ENCODE data around the gene SLC38A10. TPM values are rescaled to one million over a fixed set of nuclear protein-coding genes. Genes with fewer than 3 reads are reported as not detected.
A peak's percentile ranks its signal among the peaks of the same experiment; 100 is the strongest.

Gene SLC38A10
- polyA plus RNA-seq, 6 donors from 2014 or later, result 44.0 to 82.0 (median 51.0) TPM

GRCh38 chr17:81335773-81336157, 40.7 kb upstream of the SLC38A10 start:
- Mint-ChIP-seq H3K27ac (no peak overlapping the region), H3K27me3 (peaks cover 14 to 73% (median 55%) of the 10 kb centered on the region in 3 donors), H3K4me1 (peaks cover 0 to 8% (median 0%) of the 10 kb centered on the region in 3 donors), H3K9me3 (no peaks in the 10 kb centered on the region), H3K4me3 (no peak overlapping the region), H3K36me3 (no peaks in the 10 kb centered on the region)
- ATAC-seq (ENCODE audit: low read depth in 2 of 2) (no peak), DNase-seq (no peak)

DNA sequence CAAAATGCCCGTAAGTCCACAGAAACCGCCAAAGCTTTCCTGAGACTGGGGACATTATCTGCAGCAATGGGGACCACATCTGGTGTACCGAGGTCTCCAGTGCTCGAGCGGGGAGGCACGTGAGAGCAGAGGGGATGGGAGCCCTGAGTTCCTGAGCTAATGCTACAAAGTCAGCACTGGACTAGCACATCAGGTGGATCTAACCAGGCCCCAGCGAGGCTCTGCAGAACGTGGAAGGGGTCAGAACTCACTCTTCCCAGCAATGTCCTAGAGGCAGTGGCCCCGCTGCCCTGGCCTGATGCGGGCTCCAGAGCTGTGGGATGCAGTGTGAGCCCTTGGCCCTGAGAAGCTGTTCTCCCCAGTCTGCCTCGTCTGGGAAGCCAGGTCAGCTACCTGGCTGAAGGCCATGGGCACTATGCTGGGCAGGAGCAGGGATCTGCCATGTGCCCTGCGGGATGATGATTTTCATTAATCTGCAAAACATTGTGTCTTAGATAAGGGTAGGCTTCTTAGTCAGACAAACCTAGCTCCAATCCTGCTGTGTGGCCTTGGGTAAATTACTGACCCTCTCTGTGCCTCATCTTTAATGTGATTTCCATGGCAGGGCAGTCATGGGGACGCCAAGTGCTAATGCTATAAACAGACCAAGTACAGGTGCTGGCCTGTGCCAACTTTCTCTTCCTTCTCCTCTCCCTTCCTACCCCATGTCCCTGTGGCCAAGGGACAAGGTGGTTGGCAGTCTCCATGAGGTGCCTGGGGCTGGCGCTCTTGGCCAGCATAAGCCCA, 40.1 kb upstream of the SLC38A10 start:
- Mint-ChIP-seq H3K4me1 (peaks cover 0 to 8% (median 0%) of the 10 kb centered on the region in 3 donors), H3K27me3 (peaks cover 14 to 67% (median 55%) of the 10 kb centered on the region in 3 donors), H3K4me3 (no peak overlapping the region), H3K27ac (no peak overlapping the region), H3K36me3 (no peaks in the 10 kb centered on the region), H3K9me3 (no peaks in the 10 kb centered on the region)
- ATAC-seq (ENCODE audit: low read depth in 2 of 2) (no peak), DNase-seq (no peak)

- DNase-seq, result no peak
- Mint-ChIP-seq H3K4me3 (no peak overlapping the region), H3K36me3 (no peaks in the 10 kb centered on the region), H3K27ac (no peak overlapping the region), H3K4me1 (peaks cover 0 to 8% (median 0%) of the 10 kb centered on the region in 3 donors), H3K9me3 (no peaks in the 10 kb centered on the region), H3K27me3 (peaks cover 14 to 66% (median 53%) of the 10 kb centered on the region in 3 donors)
- no peak for ATAC-seq (ENCODE audit: low read depth in 2 of 2)
Measured at GRCh38 chr17:81334391-81334901, 39.3 kb upstream of the SLC38A10 start.

DNA sequence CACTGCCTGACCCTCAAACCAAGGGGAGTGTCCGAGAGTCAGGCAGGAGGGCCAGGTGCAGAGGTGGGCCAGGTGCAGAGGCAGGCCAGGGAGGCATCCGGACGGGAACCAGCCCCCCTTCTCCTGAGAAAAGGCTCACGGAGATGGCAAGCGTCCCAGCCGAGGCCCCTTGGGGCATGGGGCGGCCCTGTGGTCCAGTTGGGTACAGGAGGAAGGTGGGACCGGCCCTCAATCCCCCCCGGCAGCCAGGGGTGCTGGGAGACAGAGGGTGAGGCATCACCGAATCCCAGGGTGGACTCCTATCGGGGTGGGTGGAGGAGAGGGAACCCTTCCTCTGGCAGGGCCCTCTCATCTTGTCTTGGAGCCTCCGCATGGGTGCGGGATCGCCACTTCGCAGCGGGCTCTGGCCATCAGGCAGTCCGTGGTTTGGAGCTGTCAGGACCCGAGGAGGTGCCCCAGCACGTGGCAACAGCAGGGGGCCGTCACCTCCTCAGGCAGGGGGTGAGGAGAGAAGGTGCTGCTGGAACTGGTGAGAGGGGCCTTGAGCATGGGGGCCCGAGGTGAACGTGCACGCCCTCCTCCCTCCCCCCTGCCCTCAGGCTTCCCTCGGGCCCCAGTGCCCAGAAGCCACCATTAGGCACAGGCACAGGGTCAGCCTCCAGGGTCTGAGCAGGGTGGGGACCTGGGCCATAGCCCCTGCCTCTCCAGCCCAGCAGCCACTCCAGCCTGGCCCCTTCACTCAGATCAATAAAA, 38.7 kb upstream of the SLC38A10 start:
- peaks cover 10 to 60% (median 47%) of the 10 kb centered on the region in 3 donors for H3K27me3 Mint-ChIP-seq
- H3K27ac Mint-ChIP-seq, result no peak overlapping the region
- ATAC-seq (ENCODE audit: low read depth in 2 of 2) (no peak), DNase-seq (no peak)
- H3K9me3 Mint-ChIP-seq, result no peaks in the 10 kb centered on the region
- no peaks in the 10 kb centered on the region for H3K36me3 Mint-ChIP-seq
- H3K4me3 Mint-ChIP-seq, result no peak overlapping the region
- peaks cover 0 to 8% (median 0%) of the 10 kb centered on the region in 3 donors for H3K4me1 Mint-ChIP-seq

GRCh38 chr17:81332914-81333528, 37.9 kb upstream of the SLC38A10 start:
- H3K4me3 Mint-ChIP-seq, result no peak overlapping the region
- H3K9me3 Mint-ChIP-seq, result no peaks in the 10 kb centered on the region
- ATAC-seq (ENCODE audit: low read depth in 2 of 2) (no peak), DNase-seq (no peak)
- peaks cover 0 to 8% (median 0%) of the 10 kb centered on the region in 3 donors for H3K4me1 Mint-ChIP-seq
- H3K36me3 Mint-ChIP-seq, result no peaks in the 10 kb centered on the region
- peaks cover 10 to 52% (median 40%) of the 10 kb centered on the region in 3 donors for H3K27me3 Mint-ChIP-seq
- H3K27ac Mint-ChIP-seq, result peak overlapping the region in 1 of 6 donors; percentile 37

- DNase-seq, result no peak
- Mint-ChIP-seq H3K9me3 (no peaks in the 10 kb centered on the region), H3K4me1 (peaks cover 0 to 8% (median 0%) of the 10 kb centered on the region in 3 donors), H3K27ac (no peak overlapping the region), H3K36me3 (no peaks in the 10 kb centered on the region), H3K4me3 (no peak overlapping the region), H3K27me3 (peaks cover 10 to 44% (median 37%) of the 10 kb centered on the region in 3 donors)
- no peak for ATAC-seq (ENCODE audit: low read depth in 2 of 2)
Measured at GRCh38 chr17:81332118-81332834, 37.2 kb upstream of the SLC38A10 start.

DNA sequence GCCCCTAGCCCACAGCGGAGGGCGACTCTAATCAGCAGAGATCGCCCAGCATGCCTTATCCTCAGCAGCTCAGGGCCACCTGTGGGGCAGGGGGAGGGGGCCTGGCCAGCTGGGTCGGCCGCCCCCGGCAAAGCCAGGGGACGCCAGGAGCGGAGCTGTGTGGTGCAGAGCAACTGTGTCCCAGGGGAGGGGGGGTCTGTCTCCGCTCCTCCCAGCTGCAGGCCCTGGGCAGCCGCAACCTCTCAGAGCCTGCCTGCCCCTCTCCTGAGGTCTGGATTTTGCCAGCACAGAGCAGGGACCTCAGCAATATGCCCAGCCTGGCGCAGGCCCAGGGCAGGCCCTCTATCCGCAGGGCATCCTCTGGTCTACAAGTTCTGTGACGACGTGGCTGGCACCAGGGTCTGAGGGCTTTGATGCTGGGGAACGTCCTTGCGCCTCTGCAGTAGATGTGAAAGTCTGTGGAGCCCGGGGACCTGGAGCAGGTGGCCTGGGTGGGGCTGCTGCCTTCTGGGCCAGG, 36.5 kb upstream of the SLC38A10 start:
- DNase-seq, result no peak
- no peak for ATAC-seq (ENCODE audit: low read depth in 2 of 2)
- no peak overlapping the region for H3K27ac Mint-ChIP-seq
- H3K9me3 Mint-ChIP-seq, result no peaks in the 10 kb centered on the region
- no peaks in the 10 kb centered on the region for H3K36me3 Mint-ChIP-seq
- peaks cover 0 to 8% (median 0%) of the 10 kb centered on the region in 3 donors for H3K4me1 Mint-ChIP-seq
- peaks cover 10 to 42% (median 36%) of the 10 kb centered on the region in 3 donors for H3K27me3 Mint-ChIP-seq
- no peak overlapping the region for H3K4me3 Mint-ChIP-seq

DNA sequence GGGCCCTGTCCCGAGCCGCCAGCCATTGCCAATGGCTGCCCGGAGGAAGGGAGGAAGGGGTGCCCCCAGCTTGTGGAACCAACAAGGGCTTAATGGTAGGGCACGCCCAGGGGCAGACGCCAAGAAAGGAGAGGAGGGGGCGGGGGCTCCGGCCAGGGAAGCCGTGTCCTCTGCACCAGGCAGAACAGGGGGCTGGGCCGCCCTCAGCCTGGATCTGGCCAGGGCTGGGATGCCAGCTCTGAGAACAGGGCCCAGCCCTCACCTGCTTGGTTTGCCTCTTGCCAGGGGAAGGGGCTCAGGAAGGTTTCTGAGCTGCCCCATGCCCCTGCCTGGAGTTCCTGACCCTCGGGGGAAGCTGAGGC, 35.8 kb upstream of the SLC38A10 start:
- Mint-ChIP-seq H3K4me1 (peaks cover 0 to 8% (median 0%) of the 10 kb centered on the region in 3 donors), H3K36me3 (no peaks in the 10 kb centered on the region), H3K27me3 (peaks cover 10 to 38% (median 28%) of the 10 kb centered on the region in 3 donors), H3K27ac (no peak overlapping the region), H3K9me3 (no peaks in the 10 kb centered on the region), H3K4me3 (no peak overlapping the region)
- ATAC-seq (ENCODE audit: low read depth in 2 of 2) (no peak), DNase-seq (no peak)

DNA sequence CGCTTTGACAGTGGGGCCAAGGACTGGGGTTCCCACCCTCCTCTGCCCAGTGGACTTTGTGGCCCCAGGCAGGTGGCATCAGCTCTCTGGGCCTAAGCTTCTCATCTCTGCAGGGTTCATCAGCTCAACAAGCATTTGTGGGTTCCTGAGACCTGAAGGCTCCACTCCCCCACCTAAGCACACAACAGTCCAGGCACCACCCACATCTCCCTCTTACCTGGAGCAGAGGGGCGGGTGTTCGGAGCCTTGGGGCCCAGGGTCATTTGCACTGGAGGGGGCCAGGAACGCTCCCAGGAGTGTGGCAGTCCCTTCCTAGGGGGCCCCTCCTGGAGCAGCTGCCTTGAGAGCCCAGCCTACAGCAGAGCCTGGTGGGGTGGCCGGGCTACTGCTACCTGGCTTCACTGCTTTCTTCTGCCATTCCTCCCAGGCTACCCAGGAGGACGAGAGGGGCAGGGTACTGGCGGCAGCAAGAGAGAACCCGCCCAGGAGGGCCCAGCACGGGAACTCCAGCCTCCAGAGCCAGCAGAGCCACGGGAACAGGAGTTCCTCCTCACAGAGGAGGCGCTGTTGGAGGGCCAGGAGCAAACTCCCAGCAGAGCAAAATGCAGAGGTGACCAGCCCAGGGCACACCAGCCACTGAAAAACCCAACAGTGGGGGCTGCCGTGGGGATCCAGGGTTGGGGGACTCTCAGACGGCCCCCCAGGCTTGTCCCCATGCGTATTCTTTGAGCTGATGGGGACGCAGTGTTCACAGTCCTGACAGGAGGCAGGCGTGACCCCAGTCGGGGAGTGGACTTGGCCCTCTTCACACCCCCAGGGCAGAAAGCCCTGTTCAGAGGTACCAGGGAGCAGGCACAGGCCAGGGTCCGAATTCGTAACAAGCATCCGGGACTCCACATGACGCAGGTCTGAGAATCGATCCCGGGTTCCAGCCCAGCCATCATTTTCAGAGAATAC, 35.1 kb upstream of the SLC38A10 start:
- H3K4me3 Mint-ChIP-seq, result no peak overlapping the region
- H3K36me3 Mint-ChIP-seq, result no peaks in the 10 kb centered on the region
- H3K9me3 Mint-ChIP-seq, result no peaks in the 10 kb centered on the region
- no peak for ATAC-seq (ENCODE audit: low read depth in 2 of 2)
- peaks cover 0 to 8% (median 0%) of the 10 kb centered on the region in 3 donors for H3K4me1 Mint-ChIP-seq
- H3K27ac Mint-ChIP-seq, result no peak overlapping the region
- DNase-seq, result no peak
- peaks cover 10 to 32% (median 23%) of the 10 kb centered on the region in 3 donors for H3K27me3 Mint-ChIP-seq

GRCh38 chr17:81328978-81329926, 34.1 kb upstream of the SLC38A10 start:
- DNase-seq (no peak), ATAC-seq (ENCODE audit: low read depth in 2 of 2) (no peak)
- H3K9me3 Mint-ChIP-seq, result no peaks in the 10 kb centered on the region
- H3K4me3 Mint-ChIP-seq, result peak overlapping the region in 1 of 8 donors; percentile 74
- H3K36me3 Mint-ChIP-seq, result no peaks in the 10 kb centered on the region
- H3K27ac Mint-ChIP-seq, result no peak overlapping the region
- peaks cover 10 to 27% (median 20%) of the 10 kb centered on the region in 3 donors for H3K27me3 Mint-ChIP-seq
- H3K4me1 Mint-ChIP-seq, result peaks cover 0 to 8% (median 0%) of the 10 kb centered on the region in 3 donors

DNA sequence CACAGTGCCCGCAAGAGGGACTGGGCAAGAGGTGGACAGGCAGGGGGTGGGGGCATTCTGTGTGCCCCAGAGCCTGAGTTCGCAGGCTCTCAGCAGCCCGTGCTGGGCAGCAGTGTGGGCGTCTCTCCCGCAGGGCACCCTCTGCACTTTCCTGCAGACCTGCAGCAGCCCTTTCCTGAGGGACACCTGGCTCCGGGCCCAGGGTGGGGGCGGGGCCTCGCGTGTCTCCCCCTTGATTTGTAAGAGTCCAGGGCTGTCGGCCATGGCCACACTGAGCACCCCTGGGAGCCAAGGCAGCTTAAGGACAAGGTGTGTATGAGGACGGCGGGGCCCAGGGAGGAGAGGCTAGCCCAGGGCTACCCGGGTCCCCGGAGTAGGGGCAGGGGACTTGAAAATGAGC, 33.4 kb upstream of the SLC38A10 start:
- ATAC-seq (ENCODE audit: low read depth in 2 of 2), result no peak
- H3K27ac Mint-ChIP-seq, result no peak overlapping the region
- DNase-seq, result no peak
- H3K36me3 Mint-ChIP-seq, result no peaks in the 10 kb centered on the region
- H3K9me3 Mint-ChIP-seq, result no peaks in the 10 kb centered on the region
- no peak overlapping the region for H3K4me3 Mint-ChIP-seq
- peaks cover 0 to 8% (median 0%) of the 10 kb centered on the region in 3 donors for H3K4me1 Mint-ChIP-seq
- H3K27me3 Mint-ChIP-seq, result peaks cover 10 to 19% (median 12%) of the 10 kb centered on the region in 3 donors

Data from naive B cell (primary cell).